Psoas muscle (tissue), 8 donors: ENCODE measurements around the gene DCBLD2. TPM values are rescaled to one million over a fixed set of nuclear protein-coding genes. Genes with fewer than 3 reads are reported as not detected.

Experiments used
- ATAC-seq, 4 donors: fragments of 200-7000 bp; cut with Tn5 transposase; one replicate each; pipeline ENCODE4 v1.9.1; 2020; ENCODE audit warnings: moderate library complexity in 3 of 4, mild to moderate bottlenecking in 2 of 4
- DNase-seq, 2 donors: peaks; one replicate each; pipeline ENCODE4 v3.0.0-alpha.2; 2020
- H3K27ac ChIP-seq: fragments of 200-600 bp; one replicate; pipeline ENCODE4 v1.8.0; 2022
- H3K27me3 ChIP-seq, 3 donors: fragments of 200-600 bp in 1 of 3; one replicate each; pipeline versions ENCODE4 v1.6.1 to v1.8.0; 2013 to 2022; ENCODE audit warnings: low read length in 2 of 3, mild to moderate bottlenecking in 2 of 3, moderate library complexity in 1 of 3; ENCODE audit not compliant: insufficient read depth in 3 of 3
- H3K36me3 ChIP-seq, 2 donors: fragments of 200-600 bp in 1 of 2; one replicate each; pipeline versions ENCODE4 v1.6.1 to v1.8.0; 2013 to 2022; ENCODE audit warnings: low read depth in 1 of 2, mild to moderate bottlenecking in 1 of 2, moderate library complexity in 1 of 2; ENCODE audit not compliant: insufficient read depth in 1 of 2
- H3K4me1 ChIP-seq: fragments of 200-600 bp; one replicate; pipeline ENCODE4 v1.8.0; 2022
- H3K4me3 ChIP-seq: fragments of 200-600 bp; one replicate; pipeline ENCODE4 v1.8.0; 2022; ENCODE audit warnings: mild to moderate bottlenecking
- H3K9me3 ChIP-seq: fragments of 200-600 bp; one replicate; pipeline ENCODE4 v1.8.0; 2022
- CTCF ChIP-seq: fragments of 200-600 bp; IDR thresholded peaks from one replicate; pipeline ENCODE4 v1.8.0; 2022; ENCODE audit warnings: antibody characterized with exemption
- WGBS, 3 donors: extraction: QIAGEN DNeasy Blood & Tissue Kit; methylation state at CpG; one replicate each; pipeline versions ENCODE4 v1.1.6 to v1.1.7; 2013; 5-methylcytosine and 5-hydroxymethylcytosine counted together
- intact Hi-C, 2 donors: fragments of 100-400 bp; cut with DNase I; formaldehyde crosslinking; loops; one replicate each; pipeline versions ENCODE4 v1.11.0 to v1.14.2; 2022
- polyA plus RNA-seq, 3 donors: library from polyadenylated mRNA; stranded (reverse); fragments of 200-250 nt; gene quantifications; one replicate each; pipeline ENCODE4 v1.2.3, GENCODE V29; 2013
- total RNA-seq, 4 donors: library from RNA; stranded (reverse); fragmentation: NEBNext Ultra II Directional in 2 of 4; extraction: Animal tissue kit (Norgen Biotek cat#: 25700) in 2 of 4; gene quantifications; one replicate each; pipeline versions ENCODE4 v1.2.1 to v1.2.4, GENCODE V29; 2021 to 2023
- donor health status: healthy with polysubstance abuse.
- donor health status: DM: no; HTN: no; CAD: no; lungs with moderate emphysema.
- donor health status: Bipolar disorder and iron deficiency.
- donor health status: healthy.
- donor health status: DM: yes; HTN: yes; CAD: no.
- donor health status: DM: no; HTN: no; CAD: no.
- donor health status: DM: no; HTN: no; CAD: no.
- donor health status: DM: yes; HTN: yes; CAD: no.

Gene DCBLD2
- total and polyA plus RNA-seq, 7 donors = 2.9 to 13.9 (median 5.3) TPM

GRCh38 chr3:98784666-98785600, 116.6 kb downstream of the DCBLD2 start:
- 48 to 59% (median 56%) methylated on average over 3 of the region's 3 CpGs for WGBS, 3 donors
- no peak for TF ChIP-seq CTCF
- intact Hi-C loops = loop anchor here in 1 of 2 donors (10.0 kb wide), 1 partner anchor 50 kb away; no protein-coding TSS in a partner anchor
- DNase-seq (no peak), ATAC-seq (peak; percentile 72 to 87 (median 80))
- Histone ChIP-seq H3K27ac (peak overlapping the region; percentile 43), H3K27me3 (no peaks in the 10 kb centered on the region), H3K9me3 (no peaks in the 10 kb centered on the region), H3K4me3 (no peak overlapping the region), H3K4me1 (peaks cover 37% of the 10 kb centered on the region), H3K36me3 (peaks cover 0 to 10% of the 10 kb centered on the region in 2 donors)

GRCh38 chr3:98784042-98784441, 117.5 kb downstream of the DCBLD2 start:
- WGBS, 3 donors = 41 to 75% (median 69%) methylated on average over 5 of the region's 5 CpGs
- TF ChIP-seq CTCF = no peak
- no peak for ATAC-seq
- DNase-seq = no peak
- H3K27ac ChIP-seq = peak overlapping the region; percentile 43
- peaks cover 44% of the 10 kb centered on the region for H3K4me1 ChIP-seq
- no peaks in the 10 kb centered on the region for H3K27me3 ChIP-seq
- no peak overlapping the region for H3K4me3 ChIP-seq
- peaks cover 0 to 10% of the 10 kb centered on the region in 2 donors for H3K36me3 ChIP-seq
- intact Hi-C loops = loop anchor here in 1 of 2 donors (10.0 kb wide), 1 partner anchor 49 kb away; no protein-coding TSS in a partner anchor
- H3K9me3 ChIP-seq = no peaks in the 10 kb centered on the region

- no peak for DNase-seq
Observed at GRCh38 chr3:98782824-98783500, 118.5 kb downstream of the DCBLD2 start.

GRCh38 chr3:98780343-98780742, 121.2 kb downstream of the DCBLD2 start:
- Histone ChIP-seq H3K4me1 (peaks cover 19% of the 10 kb centered on the region), H3K27me3 (no peaks in the 10 kb centered on the region), H3K4me3 (no peak overlapping the region), H3K27ac (no peak overlapping the region), H3K36me3 (peaks cover 2 to 10% of the 10 kb centered on the region in 2 donors), H3K9me3 (no peaks in the 10 kb centered on the region)
- no peak for TF ChIP-seq CTCF
- ATAC-seq = no peak
- intact Hi-C loops = loop anchor here in 1 of 2 donors (10.0 kb wide), 1 partner anchor 46 kb away; no protein-coding TSS in a partner anchor
- WGBS, 3 donors = 80 to 90% (median 88%) methylated on average over 2 of the region's 2 CpGs
- no peak for DNase-seq

More at GRCh38 chr3:98782824-98783500, 118.5 kb downstream of the DCBLD2 start:
- no peaks in the 10 kb centered on the region for H3K9me3 ChIP-seq
- H3K4me1 ChIP-seq = peaks cover 38% of the 10 kb centered on the region
- intact Hi-C loops = loop anchor here in 1 of 2 donors (10.0 kb wide), 1 partner anchor 48 kb away; no protein-coding TSS in a partner anchor
- TF ChIP-seq CTCF = no peak
- H3K27ac ChIP-seq = no peak overlapping the region
- ATAC-seq = no peak
- H3K27me3 ChIP-seq = no peaks in the 10 kb centered on the region
- H3K4me3 ChIP-seq = no peak overlapping the region
- WGBS, 3 donors = 71 to 84% (median 79%) methylated on average over 8 of the region's 8 CpGs
- peaks cover 0 to 10% of the 10 kb centered on the region in 2 donors for H3K36me3 ChIP-seq
